Stomach (tissue), 9 donors: ENCODE results near the gene ATG14. TPM values are rescaled to one million over a fixed set of nuclear protein-coding genes. Genes with fewer than 3 reads are reported as not detected.
"Not testable (repeated sequence)": the region's sequence is repeated elsewhere in the genome, so short reads cannot be mapped to it uniquely, and the experiment has no call there.

Experiments
- DNase-seq, 2 donors: peaks; one replicate each; pipeline versions ENCODE4 v3.0.0 to v3.0.0-alpha.2; 2013 to 2019
- H3K27ac ChIP-seq, 5 donors: fragments of 200-600 bp in 4 of 5; sonication (generic) in 4 of 5; one replicate each; pipeline ENCODE4 v1.5.1; 2013 to 2019; ENCODE audit warnings: mild to moderate bottlenecking in 1 of 5, moderate library complexity in 1 of 5
- H3K27me3 ChIP-seq, 3 donors: fragments of 200-600 bp; sonication (generic); one replicate each; pipeline ENCODE4 v1.5.1; 2017 to 2019; ENCODE audit warnings: mixed run types in 1 of 3
- H3K36me3 ChIP-seq, 4 donors: fragments of 200-600 bp; sonication (generic); 1 replicate in 3 of 4; 2 replicates in 1 of 4; pipeline ENCODE4 v1.5.1; 2016 to 2019
- H3K4me1 ChIP-seq, 4 donors: fragments of 200-600 bp; sonication (generic); one replicate each; pipeline ENCODE4 v1.5.1; 2016 to 2019
- H3K4me3 ChIP-seq, 4 donors: fragments of 200-600 bp; sonication (generic) in 3 of 4; one replicate each; pipeline ENCODE4 v1.5.1; 2016 to 2019; ENCODE audit warnings: mild to moderate bottlenecking in 1 of 4
- H3K9me3 ChIP-seq, 4 donors: fragments of 200-600 bp; sonication (generic); one replicate each; pipeline ENCODE4 v1.5.1; 2016 to 2019
- CTCF ChIP-seq, 7 experiments: fragments of 450-650 bp in 4 of 7; fragments of 200-600 bp in 3 of 7; sonication (generic) in 3 of 7; IDR thresholded peaks; one replicate each; pipeline ENCODE4 v1.5.1; 2016 to 2019; ENCODE audit warnings: antibody characterized with exemption in 7 of 7, control low read depth in 2 of 7, mild to moderate bottlenecking in 1 of 7
- EP300 ChIP-seq: sonication (generic); formaldehyde crosslinking; IDR thresholded peaks from one replicate; pipeline ENCODE4 v1.6.1; 2017; ENCODE audit warnings: antibody characterized with exemption
- POLR2A ChIP-seq, 4 donors: fragments of 450-650 bp; IDR thresholded peaks; one replicate each; pipeline ENCODE4 v1.6.1; 2016; ENCODE audit warnings: antibody characterized with exemption in 4 of 4, control low read depth in 2 of 4, mild to moderate bottlenecking in 1 of 4, moderate library complexity in 1 of 4
- POLR2AphosphoS5 ChIP-seq, 3 donors: sonication (generic); formaldehyde crosslinking; IDR thresholded peaks; one replicate each; pipeline ENCODE4 v1.6.1; 2016; ENCODE audit warnings: antibody characterized with exemption in 3 of 3
- WGBS, 5 donors: extraction: QIAGEN DNeasy Blood & Tissue Kit in 3 of 5; methylation state at CpG; one replicate each; pipeline versions ENCODE4 v1.1.5 to v1.1.7; 2013 to 2018; 5-methylcytosine and 5-hydroxymethylcytosine counted together
- intact Hi-C: fragments of 100-400 bp; cut with DNase I; formaldehyde crosslinking; loops from one replicate; pipeline ENCODE4 v1.15.1; 2023; ENCODE audit warnings: low total_unique reads
- polyA plus RNA-seq, 3 donors: library from polyadenylated mRNA; stranded (reverse); fragments of 200-250 nt; gene quantifications; one replicate each; pipeline ENCODE4 v1.2.3, GENCODE V29; 2013
- total RNA-seq, 5 donors: library from RNA; depleted of rRNA; stranded (reverse); fragments of >200 nt; gene quantifications; one replicate each; pipeline versions ENCODE4 v1.1.0 to v1.2.3, GENCODE V29; 2014 to 2016
- donor health status: healthy with polysubstance abuse.
- donor health status: Bipolar disorder and iron deficiency.
- donor health status: healthy.

ATG14 gene
- total and polyA plus RNA-seq, 8 donors, result 3.3 to 29.7 (median 5.8) TPM

- no peak overlapping the region for H3K27ac ChIP-seq
- 96 to 97% (median 97%) methylated on average over 4 of the region's 4 CpGs for WGBS, 5 donors
- DNase-seq, result no peak
- no peaks in the 10 kb centered on the region for H3K9me3 ChIP-seq
- intact Hi-C loops, result no loop called here
- no peak for TF ChIP-seq POLR2AphosphoS5 (IDR thresholded peaks at IDR 0.05)
- no peaks in the 10 kb centered on the region for H3K27me3 ChIP-seq
- H3K36me3 ChIP-seq, result peaks cover 0 to 82% (median 70%) of the 10 kb centered on the region in 4 donors
- peaks cover 0 to 26% (median 11%) of the 10 kb centered on the region in 4 donors for H3K4me1 ChIP-seq
- no peak overlapping the region for H3K4me3 ChIP-seq
Measured at GRCh38 chr14:55387121-55387520, 24.5 kb downstream of the ATG14 start.

GRCh38 chr14:55386037-55386808 is 25.4 kb downstream of the ATG14 start:
- peaks cover 8 to 88% (median 75%) of the 10 kb centered on the region in 4 donors for H3K36me3 ChIP-seq
- 58 to 72% (median 65%) methylated on average over 6 of the region's 6 CpGs for WGBS, 5 donors
- no peaks in the 10 kb centered on the region for H3K27me3 ChIP-seq
- peak overlapping the region in 4 of 5 donors; percentile 57 to 79 (median 66) for H3K27ac ChIP-seq
- intact Hi-C loops, result no loop called here
- no peaks in the 10 kb centered on the region for H3K9me3 ChIP-seq
- peak in 1 of 2 donors; percentile 29 for DNase-seq
- H3K4me3 ChIP-seq, result no peak overlapping the region
- H3K4me1 ChIP-seq, result peaks cover 0 to 26% (median 11%) of the 10 kb centered on the region in 4 donors
- no peak for TF ChIP-seq POLR2AphosphoS5 (IDR thresholded peaks at IDR 0.05)
- no peak for TF ChIP-seq CTCF (IDR thresholded peaks at IDR 0.05)

GRCh38 chr14:55384536-55384935 is 27.1 kb downstream of the ATG14 start:
- H3K36me3 ChIP-seq, result peaks cover 18 to 93% (median 81%) of the 10 kb centered on the region in 4 donors
- intact Hi-C loops, result no loop called here
- no peaks in the 10 kb centered on the region for H3K9me3 ChIP-seq
- TF ChIP-seq POLR2A (IDR thresholded peaks at IDR 0.05) (no peak), POLR2AphosphoS5 (IDR thresholded peaks at IDR 0.05) (no peak), CTCF (IDR thresholded peaks at IDR 0.05) (no peak), EP300 (no peak)
- peaks cover 0 to 26% (median 11%) of the 10 kb centered on the region in 4 donors for H3K4me1 ChIP-seq
- peak overlapping the region in 3 of 5 donors; percentile 57 to 79 (median 67) for H3K27ac ChIP-seq
- no peak overlapping the region for H3K4me3 ChIP-seq
- DNase-seq, result no peak
- H3K27me3 ChIP-seq, result no peaks in the 10 kb centered on the region
- WGBS, 5 donors, result 68 to 87% (median 80%) methylated on average over 3 of the region's 3 CpGs

GRCh38 chr14:55383541-55384140 is 28.0 kb downstream of the ATG14 start:
- Histone ChIP-seq H3K27ac (peak overlapping the region in 3 of 5 donors; percentile 14 to 33 (median 24)), H3K36me3 (peaks cover 23 to 96% (median 81%) of the 10 kb centered on the region in 4 donors), H3K9me3 (no peaks in the 10 kb centered on the region), H3K4me1 (peaks cover 0 to 26% (median 11%) of the 10 kb centered on the region in 4 donors), H3K4me3 (no peak overlapping the region), H3K27me3 (no peaks in the 10 kb centered on the region)
- peak in 1 of 2 donors; percentile 13 for DNase-seq
- 55 to 76% (median 63%) methylated on average over 5 of the region's 5 CpGs for WGBS, 5 donors
- intact Hi-C loops, result no loop called here
- no peak for TF ChIP-seq CTCF (IDR thresholded peaks at IDR 0.05)
- TF ChIP-seq POLR2AphosphoS5 (IDR thresholded peaks at IDR 0.05), result no peak
- no peak for TF ChIP-seq POLR2A (IDR thresholded peaks at IDR 0.05)
- no peak for TF ChIP-seq EP300

- H3K27me3 ChIP-seq, H3K9me3 ChIP-seq, H3K4me3 ChIP-seq, DNase-seq, intact Hi-C loops: not testable (repeated sequence)
- Histone ChIP-seq H3K36me3 (peaks cover 23 to 96% (median 83%) of the 10 kb centered on the region in 4 donors), H3K4me1 (peaks cover 0 to 26% (median 11%) of the 10 kb centered on the region in 4 donors), H3K27ac (peak overlapping the region in 1 of 5 donors; percentile 33)
- WGBS, 5 donors, result 80 to 91% (median 86%) methylated on average over 10 of the region's 10 CpGs
Measured at GRCh38 chr14:55383056-55383466, 28.6 kb downstream of the ATG14 start.
